Endothelial cell of umbilical vein (primary cell): ENCODE measurements around the gene RBM33. TPM values are rescaled to one million over a fixed set of nuclear protein-coding genes. Genes with fewer than 3 reads are reported as not detected.

Experiments used
- BruUV-seq: library from RNA; stranded (reverse); fragments of 400-500 nt; replicated peaks from 2 replicates; lab custom pipeline; 2021; lab: Mats Ljungman, UMichigan
- CTCF ChIA-PET: fragments of 300-600, 350-600 bp; sonication (Branson Sonifier 250); formaldehyde crosslinking; loops from one replicate; lab custom pipeline; 2021; ENCODE audit warnings: antibody characterized with exemption, inconsistent platforms; lab: Charles Lee
- POLR2A ChIA-PET: fragments of 300-600, 350-600 bp; sonication (Branson Sonifier 250); formaldehyde crosslinking; loops from one replicate; lab custom pipeline; 2021; ENCODE audit warnings: antibody characterized with exemption, inconsistent platforms; lab: Charles Lee
- DNase-seq: peaks from one replicate; pipeline ENCODE4 v3.0.0-alpha.2; 2011; ENCODE audit warnings: low read depth, low spot score
- FAIRE-seq: peaks from 2 replicates; lab custom pipeline; 2011; peaks lifted over from hg19 to GRCh38; lab: Jason Lieb, UNC
- H2AFZ ChIP-seq: 2 replicates; pipeline ENCODE4 v1.6.0; 2012; ENCODE audit warnings: low read depth, low read length, control low read depth, inconsistent platforms
- H3K27ac ChIP-seq: 2 replicates; pipeline ENCODE4 v1.5.1; 2011; ENCODE audit warnings: low read depth, mild to moderate bottlenecking, control low read depth, low read length, moderate library complexity; ENCODE audit not compliant: insufficient read depth
- H3K27me3 ChIP-seq, 2 experiments: 2 replicates each; pipeline versions ENCODE4 v1.6.0 to v1.6.1; 2011; ENCODE audit warnings: low read length in 2 of 2, mixed read lengths in 1 of 2; ENCODE audit not compliant: control insufficient read depth in 2 of 2, insufficient read depth in 2 of 2
- H3K36me3 ChIP-seq, 2 experiments: 2 replicates in 1 of 2; 3 replicates in 1 of 2; pipeline ENCODE4 v1.5.1; 2011; ENCODE audit warnings: low read length in 2 of 2, mild to moderate bottlenecking in 1 of 2, moderate library complexity in 1 of 2; ENCODE audit not compliant: control insufficient read depth in 2 of 2, insufficient read depth in 2 of 2; ENCODE audit errors: extremely low read depth in 1 of 2
- H3K4me1 ChIP-seq: 3 replicates; pipeline ENCODE4 v1.5.1; 2011; ENCODE audit warnings: mild to moderate bottlenecking, low read length; ENCODE audit not compliant: control insufficient read depth, insufficient read depth; ENCODE audit errors: extremely low read depth
- H3K4me2 ChIP-seq: 2 replicates; pipeline ENCODE4 v1.6.1; 2011; ENCODE audit warnings: low read length, control low read depth, mixed read lengths; ENCODE audit not compliant: insufficient read depth
- H3K4me3 ChIP-seq, 3 experiments: fragments of 200-600 bp in 1 of 3; sonication (generic), shearing (Covaris generic) in 1 of 3; replicated peaks in 1 of 3; 2 replicates each; pipeline ENCODE4 v1.5.1; 2011 to 2016; ENCODE audit warnings: control low read depth in 3 of 3, low read length in 3 of 3, mild to moderate bottlenecking in 2 of 3, inconsistent platforms in 1 of 3, low read depth in 1 of 3, moderate library complexity in 1 of 3; ENCODE audit not compliant: insufficient read depth in 1 of 3
- H3K79me2 ChIP-seq: 2 replicates; pipeline ENCODE4 v1.6.0; 2012; ENCODE audit warnings: low read length, inconsistent platforms; ENCODE audit not compliant: control insufficient read depth, insufficient read depth
- H3K9ac ChIP-seq: replicated peaks from 2 replicates; pipeline ENCODE3; 2011; ENCODE audit warnings: low read length, control low read depth; ENCODE audit not compliant: insufficient read depth; ENCODE audit errors: extremely low read depth
- H3K9me1 ChIP-seq: replicated peaks from 3 replicates; pipeline ENCODE4 v1.6.0; 2011; ENCODE audit warnings: mild to moderate bottlenecking, low read length; ENCODE audit not compliant: control insufficient read depth, insufficient read depth; ENCODE audit errors: extremely low read depth
- H3K9me3 ChIP-seq: replicated peaks from 2 replicates; pipeline ENCODE4 v1.5.1; 2012; ENCODE audit warnings: low read length, inconsistent platforms; ENCODE audit not compliant: control insufficient read depth, insufficient read depth
- H4K20me1 ChIP-seq: replicated peaks from 2 replicates; pipeline ENCODE3; 2011; ENCODE audit warnings: mild to moderate bottlenecking, low read length; ENCODE audit not compliant: control insufficient read depth, insufficient read depth; ENCODE audit errors: extremely low read depth
- EZH2 ChIP-seq: IDR thresholded peaks from 2 replicates; pipeline ENCODE4 v1.6.1; 2012; ENCODE audit warnings: borderline replicate concordance, low read depth, mild to moderate bottlenecking, moderate library complexity, low read length, inconsistent platforms; ENCODE audit not compliant: severe bottlenecking
- FOS ChIP-seq: IDR thresholded peaks from 2 replicates; pipeline ENCODE4 v1.6.1; 2011; ENCODE audit warnings: mild to moderate bottlenecking, low read length, moderate library complexity, borderline replicate concordance; ENCODE audit not compliant: insufficient read depth
- GATA2 ChIP-seq: IDR thresholded peaks from 2 replicates; pipeline ENCODE4 v1.7.0; 2011; ENCODE audit warnings: low read depth, mild to moderate bottlenecking, moderate library complexity, mixed read lengths, low read length; ENCODE audit not compliant: insufficient read length, insufficient read depth
- JUN ChIP-seq: IDR thresholded peaks from 2 replicates; pipeline ENCODE4 v1.6.1; 2011; ENCODE audit warnings: borderline replicate concordance, low read depth; ENCODE audit not compliant: insufficient read length, insufficient read depth
- MYC ChIP-seq: IDR thresholded peaks from one replicate; pipeline ENCODE4 v1.6.1; 2011; ENCODE audit warnings: mild to moderate bottlenecking, low read depth, low read length
- POLR2A ChIP-seq: IDR thresholded peaks from 2 replicates; pipeline ENCODE4 v1.6.1; 2012; ENCODE audit warnings: low read depth, mild to moderate bottlenecking, control low read depth, low read length
- POLR2AphosphoS5 ChIP-seq: IDR thresholded peaks from 2 replicates; pipeline ENCODE4 v1.6.1; 2012; ENCODE audit warnings: low read depth, mild to moderate bottlenecking, control low read depth, low read length, moderate library complexity; ENCODE audit not compliant: insufficient read depth
- dilution Hi-C: fragments of 300-500 bp; cut with MboI; formaldehyde crosslinking; loops from one replicate; pipeline ENCODE4 v1.15.0; 2019; ENCODE audit warnings: low sequenced_read_pairs; ENCODE audit not compliant: extremely low pct_ligation_motif_present
- intact Hi-C: fragments of 100-400 bp; cut with micrococcal nuclease; formaldehyde crosslinking; loops from one replicate; pipeline ENCODE4 v1.10.0; 2022
- polyA plus RNA-seq, 4 experiments: library from polyadenylated mRNA; depleted of rRNA in 3 of 4; stranded (reverse) in 3 of 4; unstranded in 1 of 4; fragments of >200 nt; gene quantifications; 2 replicates each; pipeline versions ENCODE4 v1.2.1 to v1.2.3, GENCODE V29; 2011 to 2012; ENCODE audit warnings: missing spikeins in 1 of 4
- total RNA-seq: library from RNA; stranded (reverse); gene quantifications from 2 replicates; pipeline ENCODE4 v1.2.3, GENCODE V29; 2021
- TF ChIP-seq, protein P1 (sequence below): IDR thresholded peaks from 2 replicates; pipeline ENCODE4 v1.6.1; 2011; ENCODE audit not compliant: insufficient read depth, insufficient read length
- TF ChIP-seq, protein P2 (sequence below), 2 donors: IDR thresholded peaks; 1 replicate in 1 of 2; 2 replicates in 1 of 2; pipeline ENCODE4 v1.5.1; 2011; ENCODE audit warnings: low read length in 2 of 2, mild to moderate bottlenecking in 2 of 2, moderate library complexity in 2 of 2, control low read depth in 1 of 2, inconsistent platforms in 1 of 2, low read depth in 1 of 2; ENCODE audit not compliant: insufficient read depth in 1 of 2; ENCODE audit errors: extremely low read depth in 1 of 2

RBM33 gene
- total and polyA plus RNA-seq, 2 donors (not counting 3 experiments of a cell fraction or from before 2014, with no cell fraction given): 16.2 to 68.2 TPM

DNA sequence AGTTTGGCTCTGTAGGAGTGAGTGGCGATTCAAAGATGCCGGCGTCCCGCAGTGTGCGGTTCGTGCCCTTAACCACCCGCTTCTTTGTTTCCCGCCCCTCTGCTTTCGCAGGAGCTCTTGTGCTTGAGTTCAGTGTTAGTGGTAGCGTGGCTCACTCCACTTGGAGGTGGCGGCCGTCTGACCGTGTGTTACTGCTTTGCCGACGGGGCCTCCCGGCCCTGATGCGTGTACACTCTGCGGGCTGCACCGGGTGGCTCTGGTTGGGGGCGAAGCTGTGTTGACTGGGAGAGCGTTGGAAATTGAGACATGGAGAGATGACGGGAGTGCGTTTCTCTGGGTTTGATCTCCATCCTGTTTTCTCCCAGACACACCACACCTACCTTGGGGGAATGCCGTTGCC lies 136.4 kb downstream of the RBM33 start:
- Histone ChIP-seq H3K9me1 (no peaks in the 10 kb centered on the region), H3K27me3 (no peaks in the 10 kb centered on the region), H3K9me3 (no peaks in the 10 kb centered on the region), H3K4me3 (no peak overlapping the region), H3K79me2 (no peaks in the 10 kb centered on the region), H3K4me2 (no peak overlapping the region), H3K4me1 (no peaks in the 10 kb centered on the region), H4K20me1 (no peaks in the 10 kb centered on the region), H2AFZ (no peak overlapping the region), H3K9ac (no peak overlapping the region), H3K27ac (no peak overlapping the region), H3K36me3 (peaks cover 3 to 10% of the 10 kb centered on the region in 2 experiments)
- FAIRE-seq (no peak), DNase-seq (no peak)
- ChIA-PET CTCF (interaction anchor here (0.7 to 0.9 kb wide), 2 partner anchors 10 to 182 kb away, joined by 3 to 5 read pairs; no protein-coding TSS in a partner anchor), POLR2A (no interaction called here)
- TF ChIP-seq EZH2 (no peak), POLR2A (no peak), GATA2 (no peak), JUN (no peak), POLR2AphosphoS5 (no peak), FOS (no peak)
- TF ChIP-seq, protein P1, sequence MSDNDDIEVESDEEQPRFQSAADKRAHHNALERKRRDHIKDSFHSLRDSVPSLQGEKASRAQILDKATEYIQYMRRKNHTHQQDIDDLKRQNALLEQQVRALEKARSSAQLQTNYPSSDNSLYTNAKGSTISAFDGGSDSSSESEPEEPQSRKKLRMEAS: no peak
- intact Hi-C loops (no loop called here), dilution Hi-C loops (no loop called here)
- no TSS peak for BruUV-seq

DNA sequence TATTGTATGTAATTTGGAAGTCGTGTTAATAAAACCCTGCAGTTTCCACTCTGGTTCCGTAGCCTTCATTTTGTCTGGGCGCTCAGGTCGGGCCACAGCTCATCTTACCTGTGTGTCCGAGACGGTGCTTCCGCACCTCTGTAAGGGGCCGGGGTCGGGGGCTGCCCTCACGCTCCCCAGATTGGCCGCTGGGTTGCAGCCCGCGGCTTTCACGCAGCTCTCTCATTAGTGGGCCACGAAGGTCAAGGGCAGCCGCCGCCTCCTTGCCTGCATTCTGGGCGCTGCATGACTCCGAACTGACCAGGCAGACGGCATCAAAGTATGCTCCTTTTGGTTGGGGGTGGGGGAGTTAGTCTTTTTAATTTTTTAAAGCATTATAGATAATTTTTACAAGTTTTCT lies 137.0 kb downstream of the RBM33 start:
- dilution Hi-C loops (no loop called here), intact Hi-C loops (no loop called here)
- no peaks in the 10 kb centered on the region for H3K9me3 ChIP-seq
- no peaks in the 10 kb centered on the region for H3K4me1 ChIP-seq
- peaks cover 3 to 8% of the 10 kb centered on the region in 2 experiments for H3K36me3 ChIP-seq
- no peak for FAIRE-seq
- ChIA-PET CTCF (interaction anchor here (1.2 kb wide), 1 partner anchor 9 kb away, joined by 5 read pairs; no protein-coding TSS in a partner anchor), POLR2A (no interaction called here)
- BruUV-seq: no TSS peak
- H3K4me2 ChIP-seq: no peak overlapping the region
- no peak overlapping the region for H3K27ac ChIP-seq
- no peaks in the 10 kb centered on the region for H4K20me1 ChIP-seq
- H3K4me3 ChIP-seq: no peak overlapping the region
- no peaks in the 10 kb centered on the region for H3K9me1 ChIP-seq
- no peak for DNase-seq
- TF ChIP-seq MYC (no peak), POLR2A (no peak), GATA2 (no peak)
- TF ChIP-seq, protein P2, sequence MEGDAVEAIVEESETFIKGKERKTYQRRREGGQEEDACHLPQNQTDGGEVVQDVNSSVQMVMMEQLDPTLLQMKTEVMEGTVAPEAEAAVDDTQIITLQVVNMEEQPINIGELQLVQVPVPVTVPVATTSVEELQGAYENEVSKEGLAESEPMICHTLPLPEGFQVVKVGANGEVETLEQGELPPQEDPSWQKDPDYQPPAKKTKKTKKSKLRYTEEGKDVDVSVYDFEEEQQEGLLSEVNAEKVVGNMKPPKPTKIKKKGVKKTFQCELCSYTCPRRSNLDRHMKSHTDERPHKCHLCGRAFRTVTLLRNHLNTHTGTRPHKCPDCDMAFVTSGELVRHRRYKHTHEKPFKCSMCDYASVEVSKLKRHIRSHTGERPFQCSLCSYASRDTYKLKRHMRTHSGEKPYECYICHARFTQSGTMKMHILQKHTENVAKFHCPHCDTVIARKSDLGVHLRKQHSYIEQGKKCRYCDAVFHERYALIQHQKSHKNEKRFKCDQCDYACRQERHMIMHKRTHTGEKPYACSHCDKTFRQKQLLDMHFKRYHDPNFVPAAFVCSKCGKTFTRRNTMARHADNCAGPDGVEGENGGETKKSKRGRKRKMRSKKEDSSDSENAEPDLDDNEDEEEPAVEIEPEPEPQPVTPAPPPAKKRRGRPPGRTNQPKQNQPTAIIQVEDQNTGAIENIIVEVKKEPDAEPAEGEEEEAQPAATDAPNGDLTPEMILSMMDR (IDR thresholded peaks at IDR 0.05; ENCODE audit: extremely low read depth in 1 of 2, insufficient read depth in 1 of 2, low read depth in 1 of 2, low read length in 2 of 2): no peak
- H3K79me2 ChIP-seq: no peaks in the 10 kb centered on the region
- H3K27me3 ChIP-seq: no peaks in the 10 kb centered on the region
- no peak overlapping the region for H3K9ac ChIP-seq
- H2AFZ ChIP-seq: no peak overlapping the region
